NB4 (cell line): Measurements from ENCODE around the gene VTN.

Experiments
- DNase-seq: peaks from one replicate; pipeline ENCODE4 v3.0.0; 2010; ENCODE audit warnings: low read depth
- H3K4me3 ChIP-seq: one replicate; pipeline ENCODE4 v1.5.1; 2011; ENCODE audit warnings: mild to moderate bottlenecking, low read depth, low read length, moderate library complexity
- CTCF ChIP-seq: IDR thresholded peaks from one replicate; pipeline ENCODE4 v1.5.1; 2012; ENCODE audit warnings: low read depth, low read length
- MAX ChIP-seq: IDR thresholded peaks from 2 replicates; pipeline ENCODE4 v1.6.1; 2011; ENCODE audit warnings: low read depth, low read length
- MYC ChIP-seq: IDR thresholded peaks from 2 replicates; pipeline ENCODE4 v1.6.1; 2011; ENCODE audit warnings: low read depth, low read length
- POLR2A ChIP-seq: IDR thresholded peaks from 2 replicates; pipeline ENCODE4 v1.6.1; 2011; ENCODE audit warnings: mild to moderate bottlenecking; ENCODE audit not compliant: insufficient read length; ENCODE audit errors: extremely low read depth

Gene VTN

GRCh38 chr17:28404461-28404811 lies 34.3 kb upstream of the VTN start:
- TF ChIP-seq POLR2A (no peak), CTCF (no peak), MAX (no peak), MYC (no peak)
- no peak overlapping the region for H3K4me3 ChIP-seq
- DNase-seq: no peak

- TF ChIP-seq MYC (no peak), CTCF (no peak), MAX (no peak), POLR2A (no peak)
- no peak for DNase-seq
- no peak overlapping the region for H3K4me3 ChIP-seq
These were observed 33.9 kb upstream of the VTN start for GRCh38 chr17:28404007-28404406.

GRCh38 chr17:28402844-28403243 lies 32.7 kb upstream of the VTN start:
- H3K4me3 ChIP-seq: no peak overlapping the region
- no peak for TF ChIP-seq MAX
- TF ChIP-seq MYC: no peak
- no peak for TF ChIP-seq CTCF
- TF ChIP-seq POLR2A: no peak
- no peak for DNase-seq

GRCh38 chr17:28402224-28402630 lies 32.1 kb upstream of the VTN start:
- DNase-seq: no peak
- TF ChIP-seq MAX: no peak
- TF ChIP-seq POLR2A: no peak
- no peak for TF ChIP-seq MYC
- TF ChIP-seq CTCF: no peak
- no peak overlapping the region for H3K4me3 ChIP-seq

GRCh38 chr17:28399808-28400207 lies 29.7 kb upstream of the VTN start:
- no peak for TF ChIP-seq CTCF
- no peak for TF ChIP-seq MAX
- TF ChIP-seq MYC: no peak
- no peak for TF ChIP-seq POLR2A
- no peak overlapping the region for H3K4me3 ChIP-seq
- DNase-seq: no peak

GRCh38 chr17:28398280-28398981 lies 28.3 kb upstream of the VTN start:
- no peak overlapping the region for H3K4me3 ChIP-seq
- peak; percentile 42 for DNase-seq
- TF ChIP-seq CTCF (no peak), POLR2A (no peak), MYC (no peak), MAX (no peak)
